Measurements from ENCODE around the gene INTS13.

DNA sequence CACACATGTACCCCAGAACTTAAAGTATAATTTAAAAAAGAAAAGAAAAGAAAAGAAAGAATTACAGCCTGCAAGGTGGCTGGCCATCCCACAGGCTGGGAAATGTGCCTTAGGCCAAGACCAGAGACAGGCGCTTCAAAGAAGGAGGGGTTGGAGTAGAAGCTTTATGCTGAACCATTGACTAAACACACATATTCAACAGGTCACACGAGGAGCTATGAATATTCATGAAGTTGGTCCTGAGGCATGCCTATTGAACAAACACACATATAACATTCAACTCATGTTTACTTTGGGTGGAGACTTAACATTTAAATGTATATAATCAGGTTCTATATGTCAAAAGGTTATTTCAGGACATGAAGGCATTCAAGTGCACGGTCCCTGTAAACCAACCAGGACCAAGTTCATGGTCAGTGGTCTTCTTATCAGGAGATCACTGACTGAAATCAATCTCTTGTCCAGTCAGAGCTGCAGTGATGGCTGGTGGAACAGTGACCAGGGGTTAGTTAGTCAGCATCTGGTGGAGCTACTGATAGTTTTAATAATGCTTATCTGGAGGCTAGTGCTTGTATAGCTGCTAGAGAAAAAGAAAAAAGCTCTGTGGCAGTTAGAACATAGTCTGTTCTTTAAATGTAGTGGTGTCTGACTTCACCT lies 69.2 kb downstream of the INTS13 start:
- TF ChIP-seq, protein P1, sequence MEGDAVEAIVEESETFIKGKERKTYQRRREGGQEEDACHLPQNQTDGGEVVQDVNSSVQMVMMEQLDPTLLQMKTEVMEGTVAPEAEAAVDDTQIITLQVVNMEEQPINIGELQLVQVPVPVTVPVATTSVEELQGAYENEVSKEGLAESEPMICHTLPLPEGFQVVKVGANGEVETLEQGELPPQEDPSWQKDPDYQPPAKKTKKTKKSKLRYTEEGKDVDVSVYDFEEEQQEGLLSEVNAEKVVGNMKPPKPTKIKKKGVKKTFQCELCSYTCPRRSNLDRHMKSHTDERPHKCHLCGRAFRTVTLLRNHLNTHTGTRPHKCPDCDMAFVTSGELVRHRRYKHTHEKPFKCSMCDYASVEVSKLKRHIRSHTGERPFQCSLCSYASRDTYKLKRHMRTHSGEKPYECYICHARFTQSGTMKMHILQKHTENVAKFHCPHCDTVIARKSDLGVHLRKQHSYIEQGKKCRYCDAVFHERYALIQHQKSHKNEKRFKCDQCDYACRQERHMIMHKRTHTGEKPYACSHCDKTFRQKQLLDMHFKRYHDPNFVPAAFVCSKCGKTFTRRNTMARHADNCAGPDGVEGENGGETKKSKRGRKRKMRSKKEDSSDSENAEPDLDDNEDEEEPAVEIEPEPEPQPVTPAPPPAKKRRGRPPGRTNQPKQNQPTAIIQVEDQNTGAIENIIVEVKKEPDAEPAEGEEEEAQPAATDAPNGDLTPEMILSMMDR (IDR thresholded peaks at IDR 0.05): no peak
- TF ChIP-seq, protein P2, sequence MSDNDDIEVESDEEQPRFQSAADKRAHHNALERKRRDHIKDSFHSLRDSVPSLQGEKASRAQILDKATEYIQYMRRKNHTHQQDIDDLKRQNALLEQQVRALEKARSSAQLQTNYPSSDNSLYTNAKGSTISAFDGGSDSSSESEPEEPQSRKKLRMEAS (CRISPR knock-in tag; IDR thresholded peaks at IDR 0.05): no peak

All from WTC11 (cell line).